BLaER1 treated with 17β-estradiol and CSF1 and Interleukin-3, amounts not matched to agents 10 nM and 100 nM (cell line): ENCODE measurements around the gene ORMDL3.
"Not testable (repeated sequence)": the region's sequence is repeated elsewhere in the genome, so short reads cannot be mapped to it uniquely, and the experiment has no call there.

Source experiments
- H3K27ac ChIP-seq, 11 experiments: shearing (Covaris generic); formaldehyde crosslinking; 2 replicates each; pipeline ENCODE4 v1.8.1; 2022
- H3K27me3 ChIP-seq, 11 experiments: shearing (Covaris generic); formaldehyde crosslinking; 2 replicates each; pipeline ENCODE4 v1.8.1; 2022
- H3K36me3 ChIP-seq, 11 experiments: shearing (Covaris generic); formaldehyde crosslinking; 2 replicates each; pipeline ENCODE4 v1.8.1; 2022
- H3K4me1 ChIP-seq, 10 experiments: shearing (Covaris generic); formaldehyde crosslinking; 2 replicates each; pipeline ENCODE4 v1.8.1; 2022
- H3K4me2 ChIP-seq, 11 experiments: shearing (Covaris generic); formaldehyde crosslinking; 2 replicates each; pipeline ENCODE4 v1.8.1; 2022
- H3K4me3 ChIP-seq, 10 experiments: shearing (Covaris generic); formaldehyde crosslinking; 2 replicates each; pipeline ENCODE4 v1.8.1; 2022
- H3K9ac ChIP-seq, 11 experiments: shearing (Covaris generic); formaldehyde crosslinking; 2 replicates each; pipeline ENCODE4 v1.8.1; 2022
- H3K9me3 ChIP-seq, 11 experiments: shearing (Covaris generic); formaldehyde crosslinking; replicated peaks in 1 of 11; 2 replicates each; pipeline ENCODE4 v1.8.1; 2022
- H4K20me1 ChIP-seq, 11 experiments: shearing (Covaris generic); formaldehyde crosslinking; 2 replicates each; pipeline ENCODE4 v1.8.1; 2022
- Cebpa-rat ChIP-seq, 11 experiments: shearing (Covaris generic); IDR thresholded peaks; 2 replicates each; pipeline ENCODE4 v1.8.1; 2022

Gene ORMDL3

GRCh38 chr17:39916918-39917317 lies 10.5 kb downstream of the ORMDL3 start:
- H3K4me1 ChIP-seq: peaks cover 22 to 45% (median 33%) of the 10 kb centered on the region in 10 experiments
- H3K36me3 ChIP-seq: peaks cover 9 to 42% (median 25%) of the 10 kb centered on the region in 11 experiments; a peak in 21 of 22 replicates
- H4K20me1 ChIP-seq: no peaks in the 10 kb centered on the region; a peak in 1 of 22 replicates
- no peak overlapping the region for H3K9ac ChIP-seq
- TF ChIP-seq Cebpa-rat (IDR thresholded peaks at IDR 0.05): no peak
- peak overlapping the region in 4 of 11 experiments; percentile 4 to 30 (median 22); a peak in 4 of 22 replicates for H3K4me2 ChIP-seq
- no peaks in the 10 kb centered on the region for H3K9me3 ChIP-seq
- no peaks in the 10 kb centered on the region for H3K27me3 ChIP-seq
- H3K4me3 ChIP-seq: no peak overlapping the region
- H3K27ac ChIP-seq: no peak overlapping the region

DNA sequence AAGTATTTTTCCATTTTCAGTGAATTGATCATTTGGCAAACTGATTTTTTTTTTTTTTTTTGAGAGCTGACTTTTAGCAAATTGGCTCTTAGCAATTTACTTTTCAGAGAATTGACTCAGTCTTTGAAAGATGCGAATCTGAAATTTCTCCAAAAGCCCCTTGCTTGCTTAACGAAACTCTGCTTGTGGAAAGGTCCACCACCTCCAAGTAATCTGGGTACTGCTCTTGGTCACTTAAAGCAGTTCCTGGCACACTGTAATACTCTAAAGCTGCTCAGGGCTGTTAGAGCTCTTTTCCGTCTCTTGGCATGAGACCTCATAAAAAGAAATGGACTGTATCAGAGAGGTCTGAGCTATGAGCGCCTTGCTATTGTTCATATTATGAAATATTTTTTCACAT lies 11.8 kb downstream of the ORMDL3 start:
- Histone ChIP-seq H3K4me1 (peaks cover 8 to 31% (median 19%) of the 10 kb centered on the region in 10 experiments), H3K27me3 (no peaks in the 10 kb centered on the region), H3K9me3 (no peaks in the 10 kb centered on the region), H4K20me1 (no peaks in the 10 kb centered on the region; a peak in 1 of 22 replicates), H3K4me2 (no peak overlapping the region), H3K36me3 (peaks cover 13 to 44% (median 33%) of the 10 kb centered on the region in 11 experiments; a peak in 19 of 22 replicates), H3K4me3 (no peak overlapping the region), H3K27ac (no peak overlapping the region), H3K9ac (no peak overlapping the region)
- no peak for TF ChIP-seq Cebpa-rat (IDR thresholded peaks at IDR 0.05)

- TF ChIP-seq Cebpa-rat (IDR thresholded peaks at IDR 0.05): no peak
- no peaks in the 10 kb centered on the region for H3K9me3 ChIP-seq
- H3K4me1 ChIP-seq: peaks cover 0 to 20% (median 10%) of the 10 kb centered on the region in 10 experiments; a peak in 12 of 20 replicates
- no peak overlapping the region for H3K9ac ChIP-seq
- no peak overlapping the region for H3K4me2 ChIP-seq
- no peaks in the 10 kb centered on the region; a peak in 1 of 22 replicates for H4K20me1 ChIP-seq
- no peak overlapping the region for H3K4me3 ChIP-seq
- H3K27ac ChIP-seq: no peak overlapping the region
- no peaks in the 10 kb centered on the region for H3K27me3 ChIP-seq
- peaks cover 9 to 55% (median 37%) of the 10 kb centered on the region in 11 experiments; a peak in 19 of 22 replicates for H3K36me3 ChIP-seq
Measured at GRCh38 chr17:39913989-39914388, 13.4 kb downstream of the ORMDL3 start.

DNA sequence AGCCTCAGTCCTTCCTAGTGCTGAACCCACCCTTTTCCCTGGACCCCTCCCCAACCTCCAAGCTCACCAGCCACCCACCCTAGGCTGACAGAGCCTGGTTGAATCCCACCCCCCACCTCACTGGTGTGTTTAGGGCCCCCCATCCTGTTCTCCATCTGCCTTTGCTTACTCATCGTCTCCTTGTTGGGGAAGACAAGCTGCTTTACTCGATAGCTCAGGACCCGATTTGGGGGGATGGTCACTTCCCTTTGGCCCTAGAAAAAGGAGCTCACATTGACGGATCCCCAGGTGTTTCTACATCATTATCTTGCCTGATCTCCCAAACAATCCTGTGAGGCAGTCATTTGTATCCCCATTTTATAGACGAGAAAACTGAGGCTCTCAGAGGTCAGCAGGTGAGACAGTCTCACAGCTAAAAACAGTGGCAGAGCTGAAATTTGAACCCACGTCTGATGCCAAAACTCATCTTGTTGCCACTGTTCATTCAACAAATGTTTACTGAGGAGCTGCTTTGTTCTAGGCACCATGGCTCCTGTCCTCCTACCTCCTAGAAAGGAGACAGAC lies 18.5 kb downstream of the ORMDL3 start:
- Histone ChIP-seq H3K9ac (no peak overlapping the region), H3K9me3 (no peaks in the 10 kb centered on the region), H3K4me1 (peaks cover 3 to 24% (median 20%) of the 10 kb centered on the region in 10 experiments), H3K4me3 (no peak overlapping the region), H3K36me3 (peaks cover 0 to 52% (median 33%) of the 10 kb centered on the region in 11 experiments; a peak in 14 of 22 replicates), H3K27ac (no peak overlapping the region), H4K20me1 (no peaks in the 10 kb centered on the region; a peak in 2 of 22 replicates), H3K4me2 (no peak overlapping the region), H3K27me3 (no peaks in the 10 kb centered on the region)
- TF ChIP-seq Cebpa-rat (IDR thresholded peaks at IDR 0.05): no peak

- Histone ChIP-seq H3K27me3 (no peaks in the 10 kb centered on the region), H3K36me3 (peaks cover 0 to 39% (median 15%) of the 10 kb centered on the region in 11 experiments; a peak in 11 of 22 replicates), H4K20me1 (no peaks in the 10 kb centered on the region; a peak in 1 of 22 replicates), H3K4me2 (peak overlapping the region in 9 of 11 experiments; percentile 32 to 94 (median 77); a peak in 13 of 22 replicates), H3K4me1 (peaks cover 16 to 36% (median 34%) of the 10 kb centered on the region in 10 experiments), H3K4me3 (no peak overlapping the region), H3K9me3 (no peaks in the 10 kb centered on the region), H3K27ac (peak overlapping the region in 1 of 11 experiments; percentile 69; a peak in 1 of 22 replicates), H3K9ac (no peak overlapping the region)
- no peak for TF ChIP-seq Cebpa-rat (IDR thresholded peaks at IDR 0.05)
Measured at GRCh38 chr17:39904990-39905288, 22.5 kb downstream of the ORMDL3 start.

GRCh38 chr17:39903158-39903884 lies 24.1 kb downstream of the ORMDL3 start:
- Histone ChIP-seq H3K36me3 (peaks cover 0 to 25% (median 4%) of the 10 kb centered on the region in 11 experiments; a peak in 5 of 22 replicates), H3K4me2 (peak overlapping the region; percentile 71 to 94 (median 80)), H3K4me3 (no peak overlapping the region), H3K9me3 (no peaks in the 10 kb centered on the region), H4K20me1 (no peaks in the 10 kb centered on the region; a peak in 1 of 22 replicates), H3K27me3 (no peaks in the 10 kb centered on the region), H3K27ac (peak overlapping the region in 9 of 11 experiments; percentile 30 to 69 (median 47); a peak in 18 of 22 replicates), H3K4me1 (peaks cover 16 to 36% (median 34%) of the 10 kb centered on the region in 10 experiments), H3K9ac (peak overlapping the region in 7 of 11 experiments; percentile 3 to 52 (median 37); a peak in 9 of 22 replicates)
- TF ChIP-seq Cebpa-rat (IDR thresholded peaks at IDR 0.05): no peak

DNA sequence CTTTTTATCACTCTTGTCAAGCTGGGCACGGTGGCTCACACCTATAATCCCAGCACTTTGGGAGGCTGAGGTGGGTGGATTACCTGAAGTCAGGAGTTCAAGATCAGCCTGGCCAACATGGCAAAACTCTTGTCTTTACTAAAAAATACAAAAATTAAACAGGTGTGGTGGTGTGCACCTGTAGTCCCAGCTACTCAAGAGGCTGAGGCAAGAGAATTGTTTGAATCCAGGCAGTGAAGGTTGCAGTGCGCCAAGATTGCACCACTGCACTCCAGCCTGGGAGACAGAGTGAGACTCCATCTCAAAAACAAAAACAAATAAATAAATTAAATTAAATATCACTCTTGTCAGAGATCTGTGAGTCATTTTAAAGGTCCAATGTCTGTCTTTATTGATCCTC lies 25.4 kb downstream of the ORMDL3 start:
- not testable (repeated sequence) for H3K4me2 ChIP-seq, H3K27me3 ChIP-seq, H4K20me1 ChIP-seq, H3K9me3 ChIP-seq, H3K27ac ChIP-seq, H3K9ac ChIP-seq, H3K4me3 ChIP-seq
- peaks cover 16 to 36% (median 34%) of the 10 kb centered on the region in 10 experiments for H3K4me1 ChIP-seq
- peaks cover 0 to 18% (median 3%) of the 10 kb centered on the region in 11 experiments; a peak in 5 of 22 replicates for H3K36me3 ChIP-seq

DNA sequence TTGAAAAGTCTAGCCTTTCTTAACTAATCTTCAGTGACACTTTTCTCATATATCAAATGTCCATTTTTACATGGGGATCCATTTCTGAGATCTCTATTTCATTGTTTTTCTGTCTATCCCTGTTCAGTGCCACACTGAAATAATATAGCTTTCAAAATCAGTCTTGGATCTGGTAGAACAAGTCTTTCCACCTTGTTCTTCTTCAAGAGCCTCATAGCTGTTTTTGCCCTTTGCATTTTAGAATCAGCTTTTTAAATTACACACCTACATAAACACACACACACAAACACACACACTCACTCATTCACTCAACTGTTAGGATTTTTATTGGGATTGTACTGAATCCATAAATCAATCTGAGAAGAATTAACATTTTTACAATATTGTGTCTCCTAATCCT lies 28.2 kb downstream of the ORMDL3 start:
- H3K4me2 ChIP-seq: no peak overlapping the region
- no peaks in the 10 kb centered on the region; a peak in 1 of 22 replicates for H3K36me3 ChIP-seq
- no peak overlapping the region for H3K27ac ChIP-seq
- no peak overlapping the region for H3K9ac ChIP-seq
- H3K4me1 ChIP-seq: peaks cover 20 to 38% (median 29%) of the 10 kb centered on the region in 10 experiments
- H3K4me3 ChIP-seq: no peak overlapping the region
- H3K9me3 ChIP-seq: no peaks in the 10 kb centered on the region
- H4K20me1 ChIP-seq: no peaks in the 10 kb centered on the region
- no peaks in the 10 kb centered on the region for H3K27me3 ChIP-seq
- TF ChIP-seq Cebpa-rat (IDR thresholded peaks at IDR 0.05): no peak

DNA sequence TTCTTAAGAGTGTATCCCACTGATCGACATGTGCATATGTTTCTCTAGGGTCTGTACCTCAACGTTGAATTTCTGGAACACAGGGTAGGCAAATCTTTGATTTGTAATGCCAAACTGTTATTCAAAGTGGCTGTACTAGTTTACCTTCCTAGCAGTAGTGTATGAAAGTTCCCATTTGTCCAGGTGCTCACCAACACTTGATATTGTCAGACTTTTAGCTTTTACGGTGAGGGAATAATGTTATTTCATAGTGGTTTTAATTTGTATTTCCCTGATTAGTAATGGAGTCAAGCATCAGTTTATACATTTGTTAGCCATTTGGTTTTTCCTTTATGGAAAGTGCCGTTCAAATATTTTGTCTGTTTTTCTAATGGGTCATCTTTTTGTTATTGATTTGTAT lies 29.3 kb downstream of the ORMDL3 start:
- TF ChIP-seq Cebpa-rat (IDR thresholded peaks at IDR 0.05): no peak
- no peak overlapping the region for H3K4me2 ChIP-seq
- no peak overlapping the region for H3K27ac ChIP-seq
- H3K27me3 ChIP-seq: no peaks in the 10 kb centered on the region
- no peaks in the 10 kb centered on the region; a peak in 1 of 22 replicates for H3K36me3 ChIP-seq
- H4K20me1 ChIP-seq: no peaks in the 10 kb centered on the region
- H3K9ac ChIP-seq: no peak overlapping the region
- no peaks in the 10 kb centered on the region for H3K9me3 ChIP-seq
- H3K4me1 ChIP-seq: peaks cover 10 to 28% (median 18%) of the 10 kb centered on the region in 10 experiments
- H3K4me3 ChIP-seq: no peak overlapping the region
